Measurements from ENCODE around the gene GSTO1. TPM values are rescaled to one million over a fixed set of nuclear protein-coding genes. Genes with fewer than 3 reads are reported as not detected.

The GSTO1 gene
- total and polyA plus RNA-seq, 11 donors = 194 to 699 (median 224) TPM

- Histone ChIP-seq H3K27ac (peak overlapping the region; percentile 76 to 98 (median 90)), H3K4me3 (no peak overlapping the region), H3K9me3 (no peaks in the 10 kb centered on the region), H3K36me3 (peaks cover 0 to 8% (median 0%) of the 10 kb centered on the region in 9 donors), H3K27me3 (no peaks in the 10 kb centered on the region), H3K4me1 (peaks cover 0 to 98% (median 68%) of the 10 kb centered on the region in 12 donors)
- ATAC-seq = no peak
- WGBS, 4 donors = 80 to 91% (median 86%) methylated on average over 4 of the region's 4 CpGs
- no peak for TF ChIP-seq CTCF (IDR thresholded peaks at IDR 0.05)
- no peak for DNase-seq
- intact Hi-C loops (cut with DNase I) = loop anchor here in 6 of 10 donors (2.0 to 5.0 kb wide), 3 partner anchors 33 to 46 kb away; partner anchors contain the start of gene ITPRIP (in 4 of the 6)
These were observed 49.7 kb downstream of the GSTO1 start for GRCh38 chr10:104304356-104304745.

GRCh38 chr10:104304927-104305326 lies 50.2 kb downstream of the GSTO1 start:
- ATAC-seq = peak in 2 of 4 donors; percentile 19 to 26

GRCh38 chr10:104306897-104307296 lies 52.2 kb downstream of the GSTO1 start:
- ATAC-seq = no peak
- no peak for DNase-seq
- Histone ChIP-seq H3K4me3 (no peak overlapping the region), H3K27ac (peak overlapping the region in 10 of 12 donors; percentile 11 to 98 (median 90)), H3K27me3 (no peaks in the 10 kb centered on the region), H3K9me3 (no peaks in the 10 kb centered on the region), H3K36me3 (peaks cover 0 to 26% (median 0%) of the 10 kb centered on the region in 9 donors), H3K4me1 (peaks cover 9 to 98% (median 68%) of the 10 kb centered on the region in 12 donors)
- 67 to 82% (median 72%) methylated on average over 3 of the region's 3 CpGs for WGBS, 4 donors
- intact Hi-C loops (cut with DNase I) = loop anchor here in 2 of 10 donors (1.0 to 5.0 kb wide), 2 partner anchors 31 to 40 kb away; partner anchors contain the start of gene ITPRIP (in 1 of the 2)
- TF ChIP-seq CTCF (IDR thresholded peaks at IDR 0.05) (no peak), POLR2A (IDR thresholded peaks at IDR 0.05) (no peak)

More at GRCh38 chr10:104304927-104305326, 50.2 kb downstream of the GSTO1 start:
- H3K27me3 ChIP-seq = no peaks in the 10 kb centered on the region
- no peak overlapping the region for H3K4me3 ChIP-seq
- no peaks in the 10 kb centered on the region for H3K9me3 ChIP-seq
- 26 to 41% (median 37%) methylated on average over 8 of the region's 8 CpGs for WGBS, 4 donors
- H3K4me1 ChIP-seq = peaks cover 0 to 98% (median 67%) of the 10 kb centered on the region in 12 donors
- DNase-seq = peak in 1 of 5 donors; percentile 64
- H3K36me3 ChIP-seq = peaks cover 0 to 8% (median 0%) of the 10 kb centered on the region in 9 donors
- TF ChIP-seq POLR2A (IDR thresholded peaks at IDR 0.05) (peak in 1 of 2 donors; percentile 33), CTCF (IDR thresholded peaks at IDR 0.05) (no peak)
- peak overlapping the region; percentile 76 to 98 (median 90) for H3K27ac ChIP-seq
- intact Hi-C loops (cut with DNase I) = loop anchor here in 8 of 10 donors (1.0 to 5.0 kb wide), 6 partner anchors 32 to 46 kb away; partner anchors contain the start of gene ITPRIP (in 4 of the 8)

GRCh38 chr10:104307576-104308438 lies 53.1 kb downstream of the GSTO1 start:
- intact Hi-C loops (cut with DNase I) = loop anchor here in 1 of 10 donors (5.0 kb wide), 1 partner anchor 39 kb away; no protein-coding TSS in a partner anchor
- DNase-seq (peak in 1 of 5 donors; percentile 3), ATAC-seq (no peak)
- Histone ChIP-seq H3K27ac (peak overlapping the region in 11 of 12 donors; percentile 1 to 98 (median 90)), H3K27me3 (no peaks in the 10 kb centered on the region), H3K36me3 (peaks cover 0 to 35% (median 6%) of the 10 kb centered on the region in 9 donors), H3K4me1 (peaks cover 9 to 98% (median 72%) of the 10 kb centered on the region in 12 donors), H3K9me3 (no peaks in the 10 kb centered on the region), H3K4me3 (no peak overlapping the region)
- TF ChIP-seq CTCF (IDR thresholded peaks at IDR 0.05) (no peak), POLR2A (IDR thresholded peaks at IDR 0.05) (no peak)
- 62 to 74% (median 69%) methylated on average over 8 to 10 of the region's 10 CpGs for WGBS, 4 donors

Data from heart left ventricle (tissue), 16 donors.